Pons (tissue), 1 donor: ENCODE results near the gene HYAL2.

Source experiments
- DNase-seq: peaks from one replicate; pipeline ENCODE4 v3.0.0-alpha.2; 2016; ENCODE audit warnings: low spot score

HYAL2 gene

GRCh38 chr3:50350527-50351322, 28.2 kb upstream of the HYAL2 start, which contains the start of the genes CYB561D2 and NPRL2:
CYB561D2 (plus strand) TSS chr3:50350862; CDS start chr3:50351434, 572 bp downstream.
NPRL2 (minus strand) TSS chr3:50350775; CDS start chr3:50350652, 123 bp downstream.
- peak; percentile 97 for DNase-seq

- no peak for DNase-seq
Measured at GRCh38 chr3:50350213-50350526, 27.6 kb upstream of the HYAL2 start.

GRCh38 chr3:50347187-50347813, 24.8 kb upstream of the HYAL2 start:
- peak; percentile 66 for DNase-seq

- DNase-seq, result no peak
Measured at GRCh38 chr3:50345586-50346234, 23.2 kb upstream of the HYAL2 start, which contains the start of gene ZMYND10. ZMYND10 (minus strand) TSS chr3:50345732; CDS start chr3:50345579, 153 bp downstream.

- DNase-seq, result no peak
Measured at GRCh38 chr3:50345008-50345407, 22.5 kb upstream of the HYAL2 start.

GRCh38 chr3:50342813-50343633, 20.5 kb upstream of the HYAL2 start:
- DNase-seq, result no peak

GRCh38 chr3:50341996-50342650, 19.6 kb upstream of the HYAL2 start:
- no peak for DNase-seq

- no peak for DNase-seq
Measured at GRCh38 chr3:50341537-50341936, 19.0 kb upstream of the HYAL2 start.

GRCh38 chr3:50340448-50341329, 18.1 kb upstream of the HYAL2 start, which contains the start of gene RASSF1:
RASSF1 (minus strand) TSS chr3:50340836; CDS start chr3:50340805, 31 bp downstream.
- DNase-seq, result no peak

GRCh38 chr3:50340147-50340447, 17.6 kb upstream of the HYAL2 start:
- DNase-seq, result no peak

- DNase-seq, result no peak
Measured at GRCh38 chr3:50339485-50340146, 17.1 kb upstream of the HYAL2 start.

GRCh38 chr3:50338965-50339364, 16.4 kb upstream of the HYAL2 start:
- DNase-seq, result peak; percentile 36

- DNase-seq, result peak; percentile 97
Measured at GRCh38 chr3:50337175-50337861, 14.8 kb upstream of the HYAL2 start.

GRCh38 chr3:50336452-50337174, 14.1 kb upstream of the HYAL2 start:
- DNase-seq, result peak; percentile 26

- DNase-seq, result no peak
Measured at GRCh38 chr3:50334339-50335075, 12.0 kb upstream of the HYAL2 start.

GRCh38 chr3:50333744-50334328, 11.3 kb upstream of the HYAL2 start:
- no peak for DNase-seq

GRCh38 chr3:50331364-50331907, 8.9 kb upstream of the HYAL2 start:
- no peak for DNase-seq
